H1 (cell line): Measurements from ENCODE around the gene TNFAIP8L3. TPM values are rescaled to one million over a fixed set of nuclear protein-coding genes. Genes with fewer than 3 reads are reported as not detected.

Experiments used
- CTCF ChIA-PET: fragments of 300-600 bp; sonication (Branson Sonifier 250); formaldehyde crosslinking; loops from one replicate; lab custom pipeline; 2021; ENCODE audit not compliant: partially characterized antibody; lab: Charles Lee
- POLR2A ChIA-PET: fragments of 300-600 bp; sonication (Branson Sonifier 250); formaldehyde crosslinking; loops from one replicate; lab custom pipeline; 2021; ENCODE audit warnings: inconsistent platforms; ENCODE audit not compliant: partially characterized antibody; lab: Charles Lee
- DNase-seq, 2 experiments: peaks; one replicate each; pipeline versions ENCODE4 v3.0.0 to v3.0.0-alpha.2; 2010 to 2022; ENCODE audit warnings: low spot score in 2 of 2, low read depth in 1 of 2, mixed read lengths in 1 of 2
- FAIRE-seq: peaks from 2 replicates; lab custom pipeline; 2011; peaks lifted over from hg19 to GRCh38; lab: Jason Lieb, UNC
- H2AFZ ChIP-seq: 2 replicates; pipeline ENCODE4 v1.8.1; 2012; ENCODE audit warnings: low read length, inconsistent platforms
- H2AK5ac ChIP-seq: 2 replicates; pipeline ENCODE4 v1.6.1; 2013; ENCODE audit warnings: low read depth, low read length
- H2BK120ac ChIP-seq: replicated peaks from 2 replicates; pipeline ENCODE3; 2013; ENCODE audit warnings: low read depth, low read length, inconsistent platforms
- H2BK12ac ChIP-seq: 2 replicates; pipeline ENCODE4 v1.6.1; 2013; ENCODE audit warnings: low read depth, low read length
- H2BK15ac ChIP-seq: 2 replicates; pipeline ENCODE4 v1.6.1; 2013; ENCODE audit warnings: low read length
- H2BK20ac ChIP-seq: 2 replicates; pipeline ENCODE4 v1.6.1; 2013; ENCODE audit warnings: low read length
- H2BK5ac ChIP-seq: 2 replicates; pipeline ENCODE4 v1.6.1; 2013; ENCODE audit warnings: low read depth, low read length
- H3K14ac ChIP-seq: 2 replicates; pipeline ENCODE4 v1.6.1; 2013; ENCODE audit warnings: inconsistent platforms; ENCODE audit not compliant: insufficient read length
- H3K18ac ChIP-seq: 2 replicates; pipeline ENCODE4 v1.6.1; 2013; ENCODE audit warnings: low read length; ENCODE audit errors: extremely low read depth
- H3K23ac ChIP-seq: 2 replicates; pipeline ENCODE4 v1.6.1; 2013; ENCODE audit warnings: inconsistent platforms; ENCODE audit not compliant: insufficient read length
- H3K23me2 ChIP-seq: 2 replicates; pipeline ENCODE4 v1.6.1; 2013; ENCODE audit warnings: low read depth, low read length
- H3K27ac ChIP-seq: 2 replicates; pipeline ENCODE4 v1.6.1; 2011; ENCODE audit warnings: low read depth, low read length, inconsistent platforms
- H3K27me3 ChIP-seq, 4 experiments: replicated peaks in 1 of 4; 1 replicate in 1 of 4; 2 replicates in 3 of 4; pipeline versions ENCODE4 v1.6.1 to v1.8.1; 2011 to 2013; ENCODE audit warnings: low read length in 3 of 4, mild to moderate bottlenecking in 3 of 4, inconsistent platforms in 2 of 4, mixed read lengths in 2 of 4, moderate library complexity in 1 of 4; ENCODE audit not compliant: control insufficient read depth in 3 of 4, insufficient read depth in 3 of 4; ENCODE audit errors: extremely low read depth in 1 of 4
- H3K36me3 ChIP-seq, 4 experiments: 2 replicates each; pipeline versions ENCODE4 v1.6.1 to v1.8.1; 2011 to 2013; ENCODE audit warnings: mild to moderate bottlenecking in 4 of 4, low read length in 3 of 4, moderate library complexity in 2 of 4, control low read depth in 1 of 4, inconsistent platforms in 1 of 4; ENCODE audit not compliant: insufficient read depth in 4 of 4, control insufficient read depth in 2 of 4
- H3K4ac ChIP-seq: replicated peaks from 2 replicates; pipeline ENCODE3; 2013; ENCODE audit warnings: low read length, low read depth, mixed read lengths, inconsistent platforms; ENCODE audit not compliant: insufficient read length
- H3K4me1 ChIP-seq, 4 experiments: replicated peaks in 1 of 4; 1 replicate in 1 of 4; 2 replicates in 3 of 4; pipeline versions ENCODE4 v1.6.1 to v1.8.1; 2011 to 2013; ENCODE audit warnings: low read length in 3 of 4, inconsistent platforms in 2 of 4, mixed read lengths in 1 of 4; ENCODE audit not compliant: insufficient read depth in 4 of 4, control insufficient read depth in 3 of 4
- H3K4me2 ChIP-seq, 2 experiments: 2 replicates each; pipeline versions ENCODE4 v1.6.1 to v1.8.1; 2011 to 2013; ENCODE audit warnings: low read depth in 2 of 2, low read length in 2 of 2, control low read depth in 1 of 2, inconsistent platforms in 1 of 2, mild to moderate bottlenecking in 1 of 2; ENCODE audit not compliant: insufficient read depth in 1 of 2
- H3K4me3 ChIP-seq, 4 experiments: fragments of 200-600, 300-600 bp in 1 of 4; sonication (generic), shearing (Covaris generic), sonication (Bioruptor Twin) in 1 of 4; 2 replicates each; pipeline versions ENCODE4 v1.5.1 to v1.8.1; 2011 to 2016; ENCODE audit warnings: low read length in 4 of 4, low read depth in 3 of 4, control low read depth in 2 of 4, inconsistent platforms in 2 of 4, mild to moderate bottlenecking in 2 of 4, mixed read lengths in 1 of 4, moderate library complexity in 1 of 4; ENCODE audit not compliant: insufficient read depth in 2 of 4; ENCODE audit errors: extremely low read depth in 1 of 4
- H3K56ac ChIP-seq: replicated peaks from 2 replicates; pipeline ENCODE3; 2013; ENCODE audit warnings: low read depth, mild to moderate bottlenecking, mixed read lengths, low read length, inconsistent platforms; ENCODE audit not compliant: insufficient read length
- H3K79me1 ChIP-seq: 2 replicates; pipeline ENCODE4 v1.6.1; 2013; ENCODE audit warnings: low read depth, low read length, control low read depth
- H3K79me2 ChIP-seq, 2 experiments: 2 replicates each; pipeline versions ENCODE4 v1.6.1 to v1.8.1; 2012 to 2013; ENCODE audit warnings: low read length in 2 of 2, mild to moderate bottlenecking in 2 of 2, inconsistent platforms in 1 of 2; ENCODE audit not compliant: insufficient read depth in 2 of 2, control insufficient read depth in 1 of 2
- H3K9ac ChIP-seq, 4 experiments: replicated peaks in 1 of 4; 1 replicate in 1 of 4; 2 replicates in 3 of 4; pipeline versions ENCODE4 v1.6.1 to v1.8.1; 2011 to 2013; ENCODE audit warnings: low read depth in 3 of 4, low read length in 3 of 4, control low read depth in 2 of 4, mild to moderate bottlenecking in 2 of 4, moderate library complexity in 2 of 4, inconsistent platforms in 1 of 4; ENCODE audit errors: extremely low read depth in 1 of 4
- H3K9me3 ChIP-seq, 2 experiments: 2 replicates each; pipeline versions ENCODE4 v1.6.1 to v1.8.1; 2012 to 2013; ENCODE audit warnings: mild to moderate bottlenecking in 2 of 2, moderate library complexity in 2 of 2, control low read depth in 1 of 2, inconsistent platforms in 1 of 2, low read depth in 1 of 2, low read length in 1 of 2, mixed read lengths in 1 of 2; ENCODE audit not compliant: insufficient read depth in 2 of 2
- H4K20me1 ChIP-seq, 2 experiments: replicated peaks in 1 of 2; 2 replicates each; pipeline versions ENCODE3 to v1.8.1; 2011 to 2013; ENCODE audit warnings: inconsistent platforms in 2 of 2, low read length in 2 of 2, mild to moderate bottlenecking in 1 of 2; ENCODE audit not compliant: insufficient read depth in 2 of 2, control insufficient read depth in 1 of 2
- H4K5ac ChIP-seq: 2 replicates; pipeline ENCODE4 v1.6.1; 2013; ENCODE audit warnings: low read length, low read depth, mixed read lengths, inconsistent platforms; ENCODE audit not compliant: insufficient read length
- H4K8ac ChIP-seq: 2 replicates; pipeline ENCODE4 v1.8.0; 2013; ENCODE audit warnings: mild to moderate bottlenecking, moderate library complexity, low read length, inconsistent platforms; ENCODE audit not compliant: insufficient read depth; ENCODE audit errors: extremely low read depth
- H4K91ac ChIP-seq: replicated peaks from 2 replicates; pipeline ENCODE3; 2013; ENCODE audit warnings: low read length, mixed read lengths, inconsistent platforms; ENCODE audit not compliant: insufficient read length
- CTCF ChIP-seq, 3 experiments: IDR thresholded peaks; 1 replicate in 2 of 3; 2 replicates in 1 of 3; pipeline versions ENCODE4 v1.5.1 to v1.6.1; 2011; ENCODE audit warnings: low read length in 3 of 3, mild to moderate bottlenecking in 3 of 3, inconsistent platforms in 2 of 3, low read depth in 1 of 3, moderate library complexity in 1 of 3; ENCODE audit not compliant: insufficient read depth in 1 of 3; ENCODE audit errors: control extremely low read depth in 1 of 3
- EZH2 ChIP-seq: fragments of 200-600 bp; sonication (generic); IDR thresholded peaks from 2 replicates; pipeline ENCODE4 v1.7.1; 2012; ENCODE audit warnings: low read depth, mild to moderate bottlenecking, moderate library complexity, low read length, inconsistent platforms; ENCODE audit not compliant: severe bottlenecking
- HDAC6 ChIP-seq: IDR thresholded peaks from one replicate; pipeline ENCODE4 v1.7.1; 2012; ENCODE audit warnings: low read depth, mild to moderate bottlenecking, inconsistent platforms, low read length, moderate library complexity
- POLR2AphosphoS5 ChIP-seq: IDR thresholded peaks from 2 replicates; pipeline ENCODE4 v1.6.1; 2011; ENCODE audit warnings: low read depth, low read length
- SIRT6 ChIP-seq: IDR thresholded peaks from one replicate; pipeline ENCODE4 v1.7.1; 2012; ENCODE audit warnings: low read length, inconsistent platforms
- SP1 ChIP-seq: IDR thresholded peaks from 2 replicates; pipeline ENCODE4 v1.6.1; 2011; ENCODE audit warnings: low read depth, low read length
- USF2 ChIP-seq: IDR thresholded peaks from 2 replicates; pipeline ENCODE4 v1.6.1; 2011; ENCODE audit warnings: low read length, improper control_type of control experiment
- ZNF274 ChIP-seq: IDR thresholded peaks from 2 replicates; pipeline ENCODE4 v1.7.0; 2012; ENCODE audit warnings: low read length, borderline replicate concordance; ENCODE audit errors: extremely low read depth
- WGBS, 2 experiments: shearing (Covaris generic) in 1 of 2; methylation state at CpG; one replicate each; pipeline versions ENCODE4 v1.1.6 to v1.1.7; 2013 to 2015; ENCODE audit warnings: low lambda C conversion rate in 2 of 2, mixed read lengths in 2 of 2, inconsistent platforms in 1 of 2, low coverage in 1 of 2, missing lambda C conversion rate in 1 of 2; ENCODE audit not compliant: insufficient replicate concordance in 2 of 2, insufficient coverage in 1 of 2, insufficient read length in 1 of 2; ENCODE audit errors: extremely low coverage in 1 of 2, missing lambda C conversion rate in 1 of 2; 5-methylcytosine and 5-hydroxymethylcytosine counted together
- polyA plus RNA-seq, 7 experiments: library from polyadenylated mRNA; depleted of rRNA in 3 of 7; stranded (reverse) in 5 of 7; unstranded in 2 of 7; fragments of >200 nt in 5 of 7; fragments of 200-250 nt in 2 of 7; gene quantifications; 1 replicate in 5 of 7; 2 replicates in 1 of 7; 4 replicates in 1 of 7; pipeline versions ENCODE4 v1.2.1 to v1.2.3, GENCODE V29; 2011 to 2013; ENCODE audit warnings: missing spikeins in 2 of 7, mixed read lengths in 2 of 7
- total RNA-seq: library from RNA; stranded (reverse); fragmentation: NEBNext Ultra II Directional; extraction: Animal tissue kit (Norgen Biotek cat#: 25700); gene quantifications from 2 replicates; pipeline ENCODE4 v1.2.1, GENCODE V29; 2021

TNFAIP8L3 gene
- total and polyA plus RNA-seq, 2 of the 8 experiments (the other 6 are each of a cell fraction or from before 2014, with no cell fraction given) = 0.23 to 0.67 TPM

GRCh38 chr15:51131596-51132290 lies 37.0 kb upstream of the TNFAIP8L3 start:
- TF ChIP-seq SP1 = no peak
- TF ChIP-seq SIRT6 = no peak
- no peak for TF ChIP-seq ZNF274
- TF ChIP-seq POLR2AphosphoS5 = no peak
- TF ChIP-seq USF2 = no peak
- TF ChIP-seq CTCF (IDR thresholded peaks at IDR 0.05; ENCODE audit: control extremely low read depth in 1 of 3, insufficient read depth in 1 of 3, low read depth in 1 of 3, low read length in 3 of 3) = no peak
- no peak for TF ChIP-seq EZH2
- TF ChIP-seq HDAC6 = no peak
- H3K9ac ChIP-seq = no peak overlapping the region

More at GRCh38 chr15:51131596-51132290, 37.0 kb upstream of the TNFAIP8L3 start:
- H3K36me3 ChIP-seq = no peaks in the 10 kb centered on the region
- no peak overlapping the region for H2BK120ac ChIP-seq
- no peak overlapping the region for H2BK15ac ChIP-seq
- H3K23me2 ChIP-seq = no peaks in the 10 kb centered on the region
- H3K4ac ChIP-seq = no peak overlapping the region
- H4K8ac ChIP-seq = no peak overlapping the region
- FAIRE-seq (no peak), DNase-seq (no peak)
- no peak overlapping the region for H4K5ac ChIP-seq
- H3K9me3 ChIP-seq = no peaks in the 10 kb centered on the region
- WGBS, 2 experiments = 83% methylated on average over 4 of the region's 4 CpGs; no CpG with 5 or more reads in 1 of the 2 experiments
- H3K4me1 ChIP-seq = peaks cover 0 to 3% (median 0%) of the 10 kb centered on the region in 4 experiments; a peak in 1 of 7 replicates
- no peak overlapping the region for H3K23ac ChIP-seq
- no peak overlapping the region for H2BK12ac ChIP-seq
- peaks cover 0 to 2% of the 10 kb centered on the region in 2 experiments for H4K20me1 ChIP-seq
- H2AK5ac ChIP-seq = no peak overlapping the region
- H3K79me2 ChIP-seq = no peaks in the 10 kb centered on the region
- H3K56ac ChIP-seq = no peak overlapping the region
- CTCF ChIA-PET = interaction anchor here (0.8 to 7.6 kb wide), 17 partner anchors 8 to 272 kb away, joined by 3 to 71 read pairs (median 10); no protein-coding TSS in a partner anchor
- H4K91ac ChIP-seq = no peak overlapping the region
- no peak overlapping the region for H3K4me2 ChIP-seq
- no peak overlapping the region for H3K4me3 ChIP-seq
- POLR2A ChIA-PET = no interaction called here
- H3K27ac ChIP-seq = no peak overlapping the region
- no peak overlapping the region for H2AFZ ChIP-seq
- H3K27me3 ChIP-seq = no peaks in the 10 kb centered on the region
- H3K79me1 ChIP-seq = no peaks in the 10 kb centered on the region
- H2BK5ac ChIP-seq = no peak overlapping the region
- H2BK20ac ChIP-seq = no peak overlapping the region
- H3K18ac ChIP-seq = no peak overlapping the region
- no peak overlapping the region for H3K14ac ChIP-seq
